Measurements from ENCODE around the gene PDE8B. TPM values are rescaled to one million over a fixed set of nuclear protein-coding genes. Genes with fewer than 3 reads are reported as not detected.

The PDE8B gene
- total RNA-seq, 6 experiments from 2014 or later, result 1.2 to 5.4 (median 2.4) TPM

DNA sequence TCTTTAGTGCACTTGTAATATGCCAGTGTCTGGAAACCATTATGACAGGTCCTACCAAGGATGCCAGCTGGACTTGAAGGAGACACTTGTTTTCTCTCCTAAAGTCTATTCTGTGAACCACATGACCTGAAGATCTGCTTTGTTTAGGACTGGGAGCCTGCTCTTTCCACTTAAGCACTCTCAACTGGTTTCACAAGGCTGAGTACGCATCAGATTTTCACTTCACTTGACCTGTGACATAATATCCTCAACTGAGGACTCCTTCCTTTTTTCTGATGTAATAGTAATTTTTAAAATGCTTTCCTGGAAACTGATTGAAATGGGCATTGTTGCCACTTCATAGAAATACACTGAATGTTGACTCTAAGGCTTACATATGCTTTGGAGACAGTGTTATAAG lies 52.2 kb downstream of the PDE8B start:
- Histone ChIP-seq H3K9me3 (no peaks in the 10 kb centered on the region), H3K4me1 (no peaks in the 10 kb centered on the region), H3K4me3 (no peak overlapping the region), H3K27me3 (no peaks in the 10 kb centered on the region), H3K27ac (no peak overlapping the region), H3K36me3 (no peaks in the 10 kb centered on the region)
- DNase-seq (no peak), ATAC-seq (no peak)
- WGBS (ENCODE audit: insufficient coverage, low coverage, low lambda C conversion rate, missing lambda C conversion rate), result 82% methylated on average over 1 of the region's 1 CpG
- TF ChIP-seq, protein P1, sequence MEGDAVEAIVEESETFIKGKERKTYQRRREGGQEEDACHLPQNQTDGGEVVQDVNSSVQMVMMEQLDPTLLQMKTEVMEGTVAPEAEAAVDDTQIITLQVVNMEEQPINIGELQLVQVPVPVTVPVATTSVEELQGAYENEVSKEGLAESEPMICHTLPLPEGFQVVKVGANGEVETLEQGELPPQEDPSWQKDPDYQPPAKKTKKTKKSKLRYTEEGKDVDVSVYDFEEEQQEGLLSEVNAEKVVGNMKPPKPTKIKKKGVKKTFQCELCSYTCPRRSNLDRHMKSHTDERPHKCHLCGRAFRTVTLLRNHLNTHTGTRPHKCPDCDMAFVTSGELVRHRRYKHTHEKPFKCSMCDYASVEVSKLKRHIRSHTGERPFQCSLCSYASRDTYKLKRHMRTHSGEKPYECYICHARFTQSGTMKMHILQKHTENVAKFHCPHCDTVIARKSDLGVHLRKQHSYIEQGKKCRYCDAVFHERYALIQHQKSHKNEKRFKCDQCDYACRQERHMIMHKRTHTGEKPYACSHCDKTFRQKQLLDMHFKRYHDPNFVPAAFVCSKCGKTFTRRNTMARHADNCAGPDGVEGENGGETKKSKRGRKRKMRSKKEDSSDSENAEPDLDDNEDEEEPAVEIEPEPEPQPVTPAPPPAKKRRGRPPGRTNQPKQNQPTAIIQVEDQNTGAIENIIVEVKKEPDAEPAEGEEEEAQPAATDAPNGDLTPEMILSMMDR (IDR thresholded peaks at IDR 0.05), result no peak
- TF ChIP-seq POLR2A (IDR thresholded peaks at IDR 0.05), result no peak
- intact Hi-C loops (cut with DNase I), result no loop called here

DNA sequence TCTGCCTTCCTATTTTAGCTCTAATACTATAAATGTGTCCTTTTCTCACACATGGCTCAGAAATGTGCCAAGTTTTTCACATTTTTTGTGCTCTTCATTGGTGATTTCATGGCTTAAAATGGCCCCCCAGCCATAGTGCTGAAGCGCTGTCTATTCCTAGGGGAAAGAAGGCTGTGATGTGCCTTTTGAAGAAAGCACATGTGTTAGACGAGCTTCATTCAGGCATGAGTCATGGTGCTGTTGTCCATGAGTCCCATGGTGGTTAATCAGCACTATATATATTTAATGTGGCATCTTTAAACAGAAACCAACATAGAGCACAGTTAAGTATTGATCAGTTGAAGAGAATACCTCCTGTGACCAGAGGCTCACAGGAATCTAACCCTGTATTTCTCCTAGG lies 55.8 kb downstream of the PDE8B start:
- Histone ChIP-seq H3K27ac (no peak overlapping the region), H3K4me3 (no peak overlapping the region), H3K27me3 (no peaks in the 10 kb centered on the region), H3K9me3 (no peaks in the 10 kb centered on the region), H3K4me1 (no peaks in the 10 kb centered on the region), H3K36me3 (no peaks in the 10 kb centered on the region)
- WGBS (ENCODE audit: insufficient coverage, low coverage, low lambda C conversion rate, missing lambda C conversion rate), result 81% methylated on average over 2 of the region's 2 CpGs
- intact Hi-C loops (cut with DNase I), result no loop called here
- DNase-seq, result no peak
- no peak for TF ChIP-seq POLR2A (IDR thresholded peaks at IDR 0.05)
- TF ChIP-seq, protein P1 (IDR thresholded peaks at IDR 0.05), result no peak
- no peak for ATAC-seq

DNA sequence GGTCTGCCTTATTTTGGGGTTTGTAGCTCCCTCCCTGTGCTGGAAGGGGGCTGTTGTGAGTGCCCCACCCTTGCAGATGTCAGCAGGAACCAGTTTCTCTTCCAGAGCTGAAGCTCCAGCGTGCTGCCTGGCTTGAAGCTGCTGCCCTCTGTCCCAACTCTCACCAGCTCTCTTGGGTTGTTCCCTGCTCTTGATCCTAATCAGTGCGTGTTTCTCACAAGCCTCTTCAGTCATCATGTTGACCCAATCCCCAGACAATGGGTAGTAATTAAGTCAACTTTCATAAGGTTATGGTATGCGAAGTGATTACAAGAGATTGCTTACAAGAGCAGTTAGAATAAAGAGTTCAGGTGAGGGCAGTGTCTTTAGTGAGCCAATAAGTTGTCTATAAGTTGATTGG lies 57.0 kb downstream of the PDE8B start:
- no peak for ATAC-seq
- H3K4me3 ChIP-seq, result no peak overlapping the region
- no peaks in the 10 kb centered on the region for H3K4me1 ChIP-seq
- intact Hi-C loops (cut with DNase I), result no loop called here
- no peak for DNase-seq
- H3K9me3 ChIP-seq, result no peaks in the 10 kb centered on the region
- H3K27me3 ChIP-seq, result no peaks in the 10 kb centered on the region
- WGBS (ENCODE audit: insufficient coverage, low coverage, low lambda C conversion rate, missing lambda C conversion rate), result 79% methylated on average over 3 of the region's 3 CpGs
- H3K27ac ChIP-seq, result no peak overlapping the region
- TF ChIP-seq, protein P1 (IDR thresholded peaks at IDR 0.05), result no peak
- TF ChIP-seq POLR2A (IDR thresholded peaks at IDR 0.05), result no peak
- H3K36me3 ChIP-seq, result no peaks in the 10 kb centered on the region

DNA sequence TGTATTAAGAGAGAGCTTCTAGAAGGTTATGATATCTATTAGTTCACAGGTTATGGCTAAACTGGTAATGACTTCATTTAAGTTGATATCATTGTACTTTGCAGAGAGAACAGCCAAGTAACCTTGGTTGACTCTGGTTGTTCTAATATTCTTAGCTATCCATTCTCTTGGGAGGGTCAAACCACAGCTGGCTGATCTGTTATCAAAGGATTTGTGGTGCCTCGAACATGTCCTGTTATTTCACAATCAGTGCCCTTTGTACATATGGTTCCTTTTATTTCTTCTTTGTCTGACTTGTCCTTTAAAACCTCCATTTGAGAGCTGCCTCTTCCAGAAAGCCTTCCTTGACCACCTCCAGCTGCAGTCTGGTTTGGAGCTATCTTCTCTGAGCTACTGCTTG lies 61.7 kb downstream of the PDE8B start:
- H3K4me3 ChIP-seq, result no peak overlapping the region
- no peak for TF ChIP-seq POLR2A (IDR thresholded peaks at IDR 0.05)
- TF ChIP-seq, protein P1 (IDR thresholded peaks at IDR 0.05), result no peak
- 15% methylated on average over 1 of the region's 1 CpG for WGBS (ENCODE audit: insufficient coverage, low coverage, low lambda C conversion rate, missing lambda C conversion rate)
- no peaks in the 10 kb centered on the region for H3K4me1 ChIP-seq
- ATAC-seq (no peak), DNase-seq (no peak)
- no peak overlapping the region for H3K27ac ChIP-seq
- no peaks in the 10 kb centered on the region for H3K27me3 ChIP-seq
- H3K36me3 ChIP-seq, result no peaks in the 10 kb centered on the region
- intact Hi-C loops (cut with DNase I), result no loop called here
- H3K9me3 ChIP-seq, result no peaks in the 10 kb centered on the region

DNA sequence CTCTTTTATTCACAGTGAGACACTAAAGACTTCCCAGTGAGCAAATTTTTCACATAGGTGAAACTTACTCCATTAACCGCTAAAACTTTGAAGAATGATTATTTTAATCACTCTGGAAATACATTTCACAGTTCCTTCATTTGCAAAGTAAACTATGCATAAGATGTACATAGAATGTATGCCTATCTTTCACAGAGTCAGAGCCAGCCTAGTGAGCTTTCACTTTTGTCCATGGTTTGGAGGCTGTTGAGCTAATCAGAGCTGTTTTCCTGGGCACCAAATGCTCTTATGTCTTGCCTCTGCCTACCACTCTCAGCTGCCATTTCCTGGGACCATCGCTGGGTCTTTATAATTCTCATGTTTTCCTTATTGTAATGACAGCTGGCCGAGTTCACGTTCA lies 67.3 kb downstream of the PDE8B start:
- no peak overlapping the region for H3K27ac ChIP-seq
- ATAC-seq (no peak), DNase-seq (no peak)
- no peaks in the 10 kb centered on the region for H3K36me3 ChIP-seq
- peaks cover 0 to 14% (median 7%) of the 10 kb centered on the region in 4 donors for H3K4me1 ChIP-seq
- intact Hi-C loops (cut with DNase I), result no loop called here
- no peak overlapping the region for H3K4me3 ChIP-seq
- H3K9me3 ChIP-seq, result no peaks in the 10 kb centered on the region
- WGBS (ENCODE audit: insufficient coverage, low coverage, low lambda C conversion rate, missing lambda C conversion rate), result 90% methylated on average over 4 of the region's 4 CpGs
- H3K27me3 ChIP-seq, result no peaks in the 10 kb centered on the region
- TF ChIP-seq, protein P1 (IDR thresholded peaks at IDR 0.05), result no peak
- TF ChIP-seq POLR2A (IDR thresholded peaks at IDR 0.05), result no peak

Measured in right lobe of liver (tissue), 6 donors.